Measurements from ENCODE around the gene ELOF1. TPM values are rescaled to one million over a fixed set of nuclear protein-coding genes. Genes with fewer than 3 reads are reported as not detected.

The ELOF1 gene
- total RNA-seq (2012; rRNA removed) (62.4 and 121 TPM in 2 replicates), polyA plus RNA-seq (2012; rRNA removed) (96.0 and 96.8 TPM in 2 replicates), Bru-seq, nascent RNA (percentile 69 among the genes with signal in this experiment), BruChase-seq, experiment 1, labeled RNA remaining after a 6-hour chase (percentile 72 among the genes with signal in this experiment), BruChase-seq, experiment 2, labeled RNA remaining after a 2-hour chase (percentile 61 among the genes with signal in this experiment)
- polyA plus RNA-seq (2012; cell fraction: cytosol; rRNA removed): 89.4 and 136 TPM in 2 replicates
- polyA plus RNA-seq (2012; cell fraction: nucleus; rRNA removed; ENCODE audit: low replicate concordance): 57.0 and 72.5 TPM in 2 replicates
- long read RNA-seq, transcript ELOF1-201 (4 exons, 1,019 nt): major isoform, 24 of 42 reads
- long read RNA-seq, partial matches to known transcripts: 8 of 42 reads
- long read RNA-seq, other reads (novel, unspliced or antisense): 10 of 42 reads

- dilution Hi-C loops (cut with HindIII; ENCODE audit: low sequenced_read_pairs, unreplicated experiment) (no loop called here), intact Hi-C loops (cut with micrococcal nuclease) (loop anchor here (1.0 to 2.0 kb wide), 2 partner anchors 20 to 63 kb away; partner anchors contain the start of gene CNN1), in situ Hi-C loops (cut with MboI; ENCODE audit: low sequenced_read_pairs) (no loop called here)
- Histone ChIP-seq H3K18ac (ENCODE audit: low read depth, low read length) (peak within 1 kb of the TSS; percentile 4; the same call in 1 of the 2 replicates), H3K23ac (ENCODE audit: low read depth, low read length) (peak within 1 kb of the TSS; percentile 88; the same call in 1 of the 2 replicates), H4K5ac (ENCODE audit: low read depth, low read length) (peak within 1 kb of the TSS; percentile 32), H3K9me1 (ENCODE audit: insufficient read depth, low read length) (peaks cover 8% of the 10 kb centered on the region; the same call in 1 of the 2 replicates), H4K20me1 (ENCODE audit: insufficient read depth, low read length) (peaks cover 32% of the 10 kb centered on the region), H3K4me1 (ENCODE audit: control insufficient read depth, insufficient read depth, low read length) (no peaks in the 10 kb centered on the region), H3K27me3 (ENCODE audit: control insufficient read depth, insufficient read depth, low read length) (no peaks in the 10 kb centered on the region), H2BK15ac (ENCODE audit: low read depth, low read length) (no peak within 1 kb of the TSS; the same call in 2 of the 3 replicates), H2AFZ (replicated peaks; ENCODE audit: low read length, poor library complexity) (peak within 1 kb of the TSS; percentile 96), H4K8ac (ENCODE audit: low read depth in 2 of 2, low read length in 2 of 2) (peak within 1 kb of the TSS; percentile 71 to 97), H3K4me2 (ENCODE audit: low read depth, low read length) (peak within 1 kb of the TSS; percentile 83), H3K79me1 (ENCODE audit: low read depth in 1 of 2, low read length in 2 of 2) (peaks cover 8 to 51% of the 10 kb centered on the region in 2 experiments), H3K36me3 (ENCODE audit: control insufficient read depth, insufficient read depth, low read length) (peaks cover 12% of the 10 kb centered on the region), H3K9ac (ENCODE audit: low read depth, low read length) (peak within 1 kb of the TSS; percentile 77), H3K56ac (ENCODE audit: extremely low read depth, insufficient read depth, low read length) (peak within 1 kb of the TSS; percentile 73), H3K14ac (replicated peaks; ENCODE audit: low read depth, low read length) (peak within 1 kb of the TSS; percentile 93), H4K91ac (ENCODE audit: insufficient read depth, low read depth, low read length) (peak within 1 kb of the TSS; percentile 45), H2AK9ac (replicated peaks; ENCODE audit: low read depth, low read length, poor library complexity) (peak within 1 kb of the TSS; percentile 92), H2BK20ac (ENCODE audit: low read depth, low read length) (no peak within 1 kb of the TSS), H3K4me3 (ENCODE audit: insufficient read depth, low read depth, low read length) (peak within 1 kb of the TSS; percentile 73), H3K4ac (ENCODE audit: low read depth, low read length) (peak within 1 kb of the TSS; percentile 57), H2BK5ac (ENCODE audit: low read depth, low read length, poor library complexity, severe bottlenecking) (peak within 1 kb of the TSS; percentile 56), H2AK5ac (ENCODE audit: low read depth, low read length) (peak within 1 kb of the TSS; percentile 87), H3K27ac (ENCODE audit: insufficient read depth, low read length) (peak within 1 kb of the TSS; percentile 49), H3K9me3 (ENCODE audit: control insufficient read depth, insufficient read depth, low read length) (no peaks in the 10 kb centered on the region), H2BK120ac (ENCODE audit: low read depth, low read length) (peak within 1 kb of the TSS; percentile 15; the same call in 1 of the 2 replicates)
- CTCF ChIA-PET: interaction anchor here (0.6 to 1.3 kb wide), 6 partner anchors 24 to 221 kb away, joined by 3 to 6 read pairs (median 3); no protein-coding TSS in a partner anchor
- DNase-seq: peak; percentile 98
- WGBS, 2 experiments (ENCODE audit: extremely low coverage in 2 of 2, insufficient read length in 1 of 2): 0% methylated on average over 10 of the region's 57 CpGs; no CpG with 5 or more reads in 1 of the 2 experiments
- POLR2A ChIA-PET (ENCODE audit: unreplicated experiment): interaction anchor here (0.6 kb wide), 2 partner anchors 74 to 135 kb away, joined by 3 read pairs; no protein-coding TSS in a partner anchor
- ATAC-seq (ENCODE audit: low read depth): peak; percentile 97
- BruUV-seq (replicated peaks): TSS peak; percentile 65
- peak; percentile 99 for TF ChIP-seq MAZ (IDR thresholded peaks at IDR 0.05; ENCODE audit: borderline replicate concordance, low read depth, low read length)
- no peak for TF ChIP-seq MAFK (IDR thresholded peaks at IDR 0.05; ENCODE audit: low read depth, low read length)
- TF ChIP-seq ELK1 (IDR thresholded peaks at IDR 0.05; ENCODE audit: borderline replicate concordance, low read depth, low read length): no peak
- no peak for TF ChIP-seq RFX5 (IDR thresholded peaks at IDR 0.05; ENCODE audit: low read depth, low read length)
- TF ChIP-seq NFE2L2 (IDR thresholded peaks at IDR 0.05; ENCODE audit: low read depth, low read length): no peak
- TF ChIP-seq MXI1 (IDR thresholded peaks at IDR 0.05; ENCODE audit: borderline replicate concordance, low read depth, low read length): 0 out of 2 replicates have a peak, but pooled peaks have one; percentile 37
- no peak for TF ChIP-seq CHD1 (IDR thresholded peaks at IDR 0.05; ENCODE audit: low read depth, low read length)
- TF ChIP-seq RCOR1 (IDR thresholded peaks at IDR 0.05; ENCODE audit: insufficient replicate concordance, low read length): no peak
- TF ChIP-seq CEBPB (IDR thresholded peaks at IDR 0.05; ENCODE audit: low read depth, low read length): no peak
- peak; percentile 72 for TF ChIP-seq BHLHE40 (IDR thresholded peaks at IDR 0.05; ENCODE audit: low read depth, low read length)
- peak; percentile 63; the same call in 1 of the 2 replicates for TF ChIP-seq POLR2A (IDR thresholded peaks at IDR 0.05; ENCODE audit: low read depth, low read length)
Observed at GRCh38 chr19:11558881-11559828, at the start of gene ELOF1. ELOF1 (minus strand) TSS chr19:11559230; CDS start chr19:11554347, 4,883 bp downstream.
